ENCODE measurements around the gene SAXO1.

Gene SAXO1

DNA sequence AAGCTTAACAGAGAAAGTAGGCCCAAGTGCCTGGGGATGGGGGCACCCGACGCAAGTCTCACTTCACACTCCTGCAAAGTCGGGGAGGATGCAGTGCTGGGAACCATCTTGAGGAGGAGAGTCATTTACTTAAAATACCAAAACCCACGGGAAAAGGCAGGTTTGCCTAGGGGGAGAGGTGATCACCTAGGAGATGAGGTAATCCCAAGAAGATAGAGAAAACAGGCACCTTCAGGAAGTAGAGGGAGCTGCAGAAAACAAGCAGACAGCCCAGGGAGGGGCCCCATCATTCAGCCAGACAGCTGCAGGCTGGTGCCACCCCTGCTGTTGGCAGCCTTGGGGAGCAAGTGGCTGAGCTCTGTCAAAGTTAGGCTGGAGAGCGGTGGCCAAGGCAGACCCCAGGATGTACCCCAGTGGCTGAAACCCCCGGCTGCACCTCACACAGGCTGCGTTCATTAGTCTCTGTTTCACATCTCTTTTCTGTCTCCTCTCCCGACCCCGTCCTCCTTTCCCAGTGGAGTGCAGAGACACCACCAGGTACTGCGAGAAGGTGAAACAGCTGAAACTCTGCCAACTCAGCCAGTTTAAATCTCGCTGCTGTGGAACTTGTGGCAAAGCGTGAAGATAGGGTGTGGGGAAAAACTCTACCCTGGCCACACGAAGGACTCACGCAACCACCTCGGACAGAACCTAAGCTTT, 124.9 kb downstream of the SAXO1 start:
- no peak for DNase-seq

DNA sequence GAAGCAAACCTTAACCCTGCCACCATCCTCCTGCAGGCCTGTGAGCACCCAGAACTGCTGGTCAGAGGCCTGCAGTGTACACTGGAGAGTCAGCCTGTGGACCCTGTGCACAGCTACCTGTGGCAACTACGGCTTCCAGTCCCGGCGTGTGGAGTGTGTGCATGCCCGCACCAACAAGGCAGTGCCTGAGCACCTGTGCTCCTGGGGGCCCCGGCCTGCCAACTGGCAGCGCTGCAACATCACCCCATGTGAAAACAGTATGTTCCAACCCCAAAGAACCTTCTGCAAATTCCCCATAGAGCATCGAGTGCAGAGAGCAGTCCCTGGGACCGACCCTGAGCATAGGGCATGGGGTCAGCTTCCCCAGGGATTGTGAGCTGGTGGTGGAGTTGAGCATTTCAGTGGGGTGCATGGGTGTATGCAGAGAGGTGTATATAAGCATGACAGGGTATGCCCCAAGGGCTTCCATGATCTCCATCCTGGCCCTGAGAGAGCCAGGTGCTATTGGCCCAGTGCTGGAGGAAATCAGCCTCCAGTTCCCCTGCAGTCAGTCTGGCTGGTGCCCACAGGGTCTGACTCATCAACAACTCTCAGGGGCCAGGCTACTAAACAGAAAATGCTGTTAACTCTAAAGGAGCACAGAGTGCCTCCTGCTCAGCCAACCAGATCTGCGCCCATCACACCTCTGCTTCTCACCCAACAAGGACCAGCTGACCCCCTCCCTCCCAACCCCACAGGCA, 126.2 kb downstream of the SAXO1 start:
- DNase-seq: no peak

DNA sequence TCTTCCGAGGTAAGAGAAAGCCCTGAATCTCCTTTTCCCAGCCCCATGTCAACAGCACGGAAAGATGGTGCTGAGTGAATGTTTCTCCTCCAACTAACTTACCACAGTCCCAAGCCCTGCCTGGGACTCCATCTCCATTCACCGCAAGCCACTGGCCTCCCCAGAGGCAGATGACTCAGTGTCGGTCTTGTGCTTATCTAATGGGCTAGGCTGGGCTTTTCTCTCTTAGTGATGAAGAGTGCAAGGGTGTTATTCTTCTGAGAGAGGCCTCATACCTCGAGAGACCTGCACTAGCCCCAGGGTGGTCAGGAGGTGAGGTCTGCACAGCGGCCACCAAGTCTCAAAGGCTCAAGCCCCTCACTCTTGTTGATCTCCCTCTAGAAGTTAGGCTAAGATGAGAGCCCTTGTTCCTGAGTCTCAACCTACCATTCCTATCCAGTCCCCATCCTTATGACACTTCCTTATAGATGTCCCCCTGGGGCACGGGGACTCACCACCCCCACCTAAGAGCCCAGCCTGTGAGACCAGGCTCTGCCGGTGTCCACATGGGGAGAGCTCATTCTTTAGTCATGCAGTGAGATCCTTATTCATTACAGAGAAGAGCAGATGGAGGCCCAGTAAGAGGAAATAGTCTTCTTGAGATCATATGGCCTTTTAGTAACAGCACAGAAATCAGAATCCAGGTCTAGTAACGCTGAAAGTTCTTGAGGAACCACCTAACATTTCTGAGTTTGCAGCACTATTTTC, 127.0 kb downstream of the SAXO1 start:
- no peak for DNase-seq

DNA sequence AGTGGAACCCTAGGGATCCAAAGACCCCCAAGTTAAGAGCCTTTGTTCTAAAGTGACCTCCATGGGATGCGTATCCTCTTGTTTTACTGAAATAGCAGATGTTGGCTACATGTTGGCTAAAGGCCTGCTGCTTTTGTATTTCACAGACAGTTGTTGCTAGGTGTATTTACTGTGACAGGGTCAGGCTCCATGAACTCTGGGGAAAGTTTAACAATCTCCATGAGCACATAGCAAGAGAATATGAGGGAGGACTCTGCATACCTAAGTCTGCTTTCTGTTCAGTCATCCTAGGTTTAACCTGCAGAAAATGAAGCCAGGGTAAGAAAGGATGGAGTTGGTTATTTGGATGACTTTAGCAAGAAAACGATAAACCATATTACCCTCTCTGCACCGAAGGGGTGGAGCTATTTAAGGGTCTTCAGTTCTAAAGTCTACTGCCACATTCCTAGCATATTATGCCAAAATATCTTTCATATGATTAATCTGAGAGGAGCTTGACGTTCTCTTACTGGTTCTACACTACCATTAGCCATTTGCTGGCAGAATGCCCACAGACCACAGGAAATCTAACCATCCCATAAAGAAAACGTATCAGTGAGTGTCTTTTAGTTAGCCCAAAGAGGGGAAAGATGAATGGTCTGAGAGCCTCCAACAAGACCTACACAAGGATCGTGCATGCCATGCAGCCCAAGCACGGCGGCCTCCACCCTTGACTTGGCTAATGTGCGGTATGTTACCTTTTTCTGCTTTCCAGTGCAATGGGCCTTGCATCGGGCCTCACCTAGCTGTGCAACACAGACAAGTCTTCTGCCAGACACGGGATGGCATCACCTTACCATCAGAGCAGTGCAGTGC, 127.8 kb downstream of the SAXO1 start:
- DNase-seq: no peak

DNA sequence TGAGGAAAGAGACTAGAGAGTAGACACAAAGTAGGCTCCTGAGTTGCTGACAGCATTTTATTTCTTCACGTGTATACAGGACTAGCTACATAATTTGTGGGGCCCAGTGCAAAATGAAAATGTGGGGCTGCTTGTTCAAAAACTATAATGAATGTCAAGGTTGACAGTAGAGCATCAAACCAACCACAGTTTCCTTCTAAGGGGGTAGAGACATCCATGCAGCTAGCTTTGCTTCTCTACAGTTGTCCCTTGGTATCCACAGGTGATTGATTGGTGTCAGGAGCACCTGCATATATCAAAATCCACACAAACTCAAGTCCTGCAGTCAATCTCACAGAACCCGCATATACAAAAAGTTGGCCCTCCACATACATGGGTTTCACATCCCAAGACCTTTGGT, 129.6 kb downstream of the SAXO1 start:
- no peak for DNase-seq

DNA sequence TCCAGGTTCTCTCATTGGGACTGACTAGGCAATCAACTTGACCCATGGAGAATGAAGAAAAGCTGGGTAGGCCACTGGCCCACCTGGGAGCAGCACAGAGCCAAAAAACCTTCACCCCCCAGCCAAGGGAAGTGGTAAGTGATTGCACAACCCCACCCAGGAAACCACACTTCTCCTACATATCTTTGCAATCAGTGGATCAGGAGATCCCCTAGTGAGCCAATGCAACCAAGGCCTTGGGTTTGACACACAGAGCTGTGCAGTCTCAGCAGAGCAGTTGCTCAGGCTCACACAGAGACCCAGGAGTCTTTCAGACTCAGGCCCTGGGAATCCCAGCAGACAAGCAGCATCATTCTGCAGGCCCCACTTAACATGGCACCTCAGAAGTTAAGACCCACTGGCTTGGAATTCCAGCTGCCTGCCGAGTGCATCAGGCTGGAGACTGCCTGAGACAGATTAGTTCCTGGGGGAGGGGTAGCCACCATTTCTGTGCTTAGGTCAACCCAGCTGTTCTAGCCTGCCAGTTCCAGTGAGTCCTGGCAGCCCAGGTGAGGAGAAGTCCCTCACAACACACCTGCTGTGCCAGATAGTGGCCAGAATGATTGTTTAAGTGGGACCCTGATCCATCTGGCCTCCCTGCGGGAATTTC, 136.4 kb downstream of the SAXO1 start:
- no peak for DNase-seq

DNA sequence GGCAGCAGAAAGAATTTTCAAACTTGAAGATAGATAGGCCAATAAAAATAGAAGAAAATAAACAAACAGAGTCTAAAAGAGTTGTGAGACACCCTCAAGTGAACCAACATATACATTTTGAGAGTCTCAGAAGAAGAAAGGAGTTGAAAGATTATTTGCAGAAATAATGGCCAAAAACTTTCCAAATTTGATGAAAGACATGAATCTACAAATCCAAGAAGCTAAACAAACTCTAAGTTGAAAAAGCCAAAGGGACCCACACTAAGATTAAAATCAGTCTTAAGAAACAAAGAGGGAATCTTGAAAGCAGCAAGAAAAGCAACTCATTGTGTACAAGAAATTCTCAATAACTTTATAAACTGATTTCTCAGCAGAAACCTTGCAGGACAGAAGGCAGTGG, 137.0 kb downstream of the SAXO1 start:
- DNase-seq: no peak

DNA sequence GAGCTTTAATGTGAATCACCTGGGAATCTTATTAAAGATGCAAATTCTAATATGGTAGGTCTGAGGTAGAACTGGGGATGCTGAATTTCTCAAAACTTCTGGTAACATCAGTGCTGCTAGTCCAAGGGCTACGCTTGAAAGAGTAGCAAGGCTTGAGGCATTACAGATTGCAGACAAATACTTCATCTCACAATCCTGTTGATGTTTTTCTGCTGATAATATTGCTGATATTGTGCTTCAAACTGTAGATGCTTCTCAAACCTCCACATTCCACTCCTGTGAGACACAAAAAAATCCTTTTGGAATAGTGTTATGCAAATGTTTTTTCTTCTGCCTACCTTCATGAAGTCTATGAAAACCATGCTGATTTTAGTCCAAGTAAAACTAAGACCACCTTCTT, 139.5 kb downstream of the SAXO1 start:
- no peak for DNase-seq

DNA sequence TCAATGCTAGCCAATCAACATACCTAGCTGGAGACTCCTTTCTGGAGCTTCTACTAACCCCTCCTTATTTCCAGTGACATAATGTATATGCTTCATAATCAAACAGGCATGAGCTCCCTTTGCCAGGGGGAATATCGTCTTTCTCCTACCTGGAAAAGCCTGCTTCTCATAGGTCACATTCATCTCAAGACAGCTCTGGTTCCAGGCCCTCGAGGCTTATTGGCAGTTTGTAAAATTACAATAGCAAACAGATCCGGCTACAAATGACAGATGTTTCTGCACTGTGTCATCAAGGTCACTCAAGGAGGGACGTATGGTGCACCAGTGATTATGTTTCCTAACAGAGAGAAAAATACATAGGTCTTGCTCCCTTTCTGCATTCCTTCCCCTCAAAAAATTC, 140.0 kb downstream of the SAXO1 start:
- no peak for DNase-seq

DNA sequence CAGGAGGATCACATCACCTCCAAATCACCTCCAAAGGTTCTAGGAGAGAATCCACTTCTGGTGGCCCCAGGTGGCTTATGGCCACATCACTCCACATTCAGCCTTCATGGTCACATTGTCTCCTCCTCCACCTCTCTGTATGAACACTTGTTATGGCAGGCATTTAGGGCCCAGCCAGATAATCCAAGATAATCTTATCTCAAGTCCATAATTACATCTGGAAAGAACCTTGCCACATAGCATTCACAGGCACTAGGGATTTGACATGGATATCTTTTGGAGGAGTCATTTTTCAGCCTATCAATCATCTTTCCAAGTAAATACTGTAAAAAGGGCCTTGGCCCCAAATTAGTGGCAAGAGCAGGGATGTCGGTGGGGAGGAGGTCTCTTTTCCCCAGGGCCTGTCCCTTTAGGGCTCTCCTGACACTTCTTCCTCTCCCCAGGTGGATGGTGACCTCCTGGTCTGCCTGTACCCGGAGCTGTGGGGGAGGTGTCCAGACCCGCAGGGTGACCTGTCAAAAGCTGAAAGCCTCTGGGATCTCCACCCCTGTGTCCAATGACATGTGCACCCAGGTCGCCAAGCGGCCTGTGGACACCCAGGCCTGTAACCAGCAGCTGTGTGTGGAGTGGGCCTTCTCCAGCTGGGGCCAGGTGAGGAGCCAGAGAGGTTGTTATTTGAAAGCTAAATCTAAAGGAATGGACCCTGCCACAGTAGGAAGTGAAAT, 140.9 kb downstream of the SAXO1 start:
- DNase-seq: no peak

DNA sequence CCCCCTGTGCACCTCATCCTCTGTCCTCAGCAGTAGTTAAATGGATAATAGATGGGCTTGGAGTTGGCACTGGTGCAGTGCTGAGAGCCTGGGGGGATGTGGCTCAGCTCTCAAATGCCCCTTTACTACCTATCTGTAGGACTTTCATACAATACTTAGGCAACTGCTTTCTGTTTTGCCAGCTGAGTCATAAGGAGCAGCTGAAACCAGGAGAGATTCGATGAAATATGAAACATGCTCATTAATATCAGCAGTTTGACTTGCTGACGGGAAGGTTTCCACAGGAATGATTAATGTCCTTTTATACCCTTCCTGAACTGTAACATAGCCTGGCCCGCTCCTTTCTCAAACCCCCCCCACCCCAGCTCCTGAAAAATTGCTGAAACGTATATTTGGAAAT, 142.6 kb downstream of the SAXO1 start:
- DNase-seq: no peak

DNA sequence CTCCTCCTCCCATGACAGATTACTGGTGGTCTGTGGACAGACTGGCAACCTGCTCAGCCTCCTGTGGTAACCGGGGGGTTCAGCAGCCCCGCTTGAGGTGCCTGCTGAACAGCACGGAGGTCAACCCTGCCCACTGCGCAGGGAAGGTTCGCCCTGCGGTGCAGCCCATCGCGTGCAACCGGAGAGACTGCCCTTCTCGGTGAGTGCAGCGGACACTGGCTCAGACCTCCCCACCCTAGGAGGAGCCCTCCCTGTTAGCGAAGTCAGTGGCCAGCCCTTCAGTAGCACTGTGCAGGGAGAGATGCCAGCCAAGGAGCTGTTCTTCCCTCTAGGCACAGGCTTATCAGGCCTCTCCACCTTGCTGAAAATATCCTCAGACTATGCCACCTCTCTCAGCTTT, 143.5 kb downstream of the SAXO1 start:
- DNase-seq: no peak

DNA sequence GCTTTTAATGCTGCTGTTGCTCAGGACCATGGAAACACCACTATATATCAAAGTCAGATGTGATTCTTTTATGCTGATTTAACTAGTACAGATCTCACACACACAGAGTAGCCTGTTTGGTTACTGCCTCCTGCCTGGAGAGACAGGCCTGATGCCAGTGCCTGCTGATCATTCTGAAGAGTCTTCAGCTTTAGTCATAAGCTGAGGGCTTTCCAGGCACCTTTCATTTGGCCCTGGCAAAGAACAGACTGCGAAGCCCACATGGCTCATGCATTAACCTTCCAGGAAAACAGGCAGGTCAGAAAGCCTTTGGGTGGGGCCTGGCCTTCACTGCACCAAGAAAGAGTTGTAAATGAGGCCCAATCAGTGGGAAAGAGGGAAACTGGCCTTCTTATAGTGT, 144.7 kb downstream of the SAXO1 start:
- no peak for DNase-seq

DNA sequence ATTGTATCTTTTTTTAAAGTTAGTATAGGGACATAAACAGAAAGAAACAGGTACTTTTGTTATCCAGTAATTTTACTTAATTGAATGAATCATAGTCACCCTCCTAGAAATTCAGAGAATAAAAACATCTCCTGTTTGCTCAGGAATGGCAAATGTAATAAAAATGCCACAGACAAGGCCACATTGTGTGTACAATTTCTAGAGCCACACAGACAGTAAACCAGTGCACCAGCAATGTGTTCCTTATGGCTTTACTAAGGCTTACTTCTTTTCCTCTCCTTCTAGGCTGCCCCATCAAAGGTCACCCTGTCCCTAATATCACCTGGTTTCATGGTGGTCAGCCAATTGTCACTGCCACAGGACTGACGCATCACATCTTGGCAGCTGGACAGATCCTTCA, 145.5 kb downstream of the SAXO1 start:
- DNase-seq: no peak

DNA sequence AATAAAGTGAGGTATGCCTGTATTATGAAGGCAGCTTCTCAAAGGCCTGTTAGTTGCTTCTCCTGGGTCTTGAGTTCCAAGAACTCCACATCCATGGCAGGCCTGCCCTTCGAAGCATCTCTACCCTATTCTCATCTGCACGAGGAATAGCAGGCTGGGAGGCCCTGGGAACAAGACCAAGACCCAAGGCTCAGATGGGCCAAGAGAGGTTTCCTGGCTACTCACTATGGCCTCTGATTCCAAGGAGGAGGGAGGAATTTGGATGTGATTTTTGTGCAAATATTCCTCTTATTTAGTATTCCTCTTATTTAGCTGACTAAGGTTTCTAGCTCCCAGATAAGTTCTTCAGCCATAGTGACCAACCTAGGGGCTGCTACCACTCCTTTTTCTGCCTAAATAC, 151.3 kb downstream of the SAXO1 start:
- DNase-seq: no peak

DNA sequence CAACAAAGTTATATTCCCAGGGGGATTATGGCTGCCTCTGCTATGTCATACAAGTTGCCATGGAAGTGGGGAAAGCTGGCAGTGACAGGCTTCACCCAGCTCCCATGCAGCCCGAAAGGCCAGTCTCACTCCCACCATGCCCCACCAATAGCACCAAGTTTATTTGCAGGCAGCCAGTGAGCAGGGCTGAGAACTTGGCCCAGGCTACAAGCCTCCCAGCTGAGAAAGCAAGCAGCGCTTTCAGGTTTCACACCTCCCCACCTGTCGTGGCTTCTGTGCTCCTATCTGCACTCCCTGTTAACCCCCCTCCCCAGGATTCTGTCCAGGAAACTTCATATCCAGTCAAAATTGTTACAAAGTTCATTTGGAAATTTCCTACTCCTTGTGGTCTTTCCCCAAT, 155.0 kb downstream of the SAXO1 start:
- DNase-seq: no peak
